Measurements from ENCODE around the gene FBXL7.

GRCh38 chr5:15499528-15500324, at the start of gene FBXL7:
- no peak for TF ChIP-seq ZNF114 (CRISPR knock-in tag; IDR thresholded peaks at IDR 0.05)
- TF ChIP-seq CTCF (conservative IDR thresholded peaks at IDR 0.05; ENCODE audit: low read depth in 2 of 2), result peak in 1 of 2 experiments; percentile 29; a peak in 1 of 4 replicates
- no peak for TF ChIP-seq EZH2 (IDR thresholded peaks at IDR 0.05; ENCODE audit: low read depth, unreplicated experiment)
- TF ChIP-seq EZH2phosphoT487 (IDR thresholded peaks at IDR 0.05; ENCODE audit: unreplicated experiment), result no peak
